Liver (tissue), 9 donors: ENCODE measurements around the gene AUP1. TPM values are rescaled to one million over a fixed set of nuclear protein-coding genes. Genes with fewer than 3 reads are reported as not detected.

Experiments
- DNase-seq: peaks from one replicate; pipeline ENCODE4 v3.0.0-alpha.2; 2017; ENCODE audit warnings: low spot score
- H3K27ac ChIP-seq, 2 donors: one replicate each; pipeline ENCODE4 v1.7.0; 2013; ENCODE audit warnings: inconsistent platforms in 2 of 2, low read length in 2 of 2, control low read depth in 1 of 2, low read depth in 1 of 2, mild to moderate bottlenecking in 1 of 2
- H3K27me3 ChIP-seq, 4 donors: one replicate each; pipeline versions ENCODE4 v1.6.1 to v1.7.0; 2013; ENCODE audit warnings: low read length in 3 of 4, inconsistent platforms in 1 of 4, mild to moderate bottlenecking in 1 of 4, moderate library complexity in 1 of 4; ENCODE audit not compliant: control insufficient read depth in 4 of 4, insufficient read depth in 4 of 4
- H3K36me3 ChIP-seq, 4 donors: one replicate each; pipeline versions ENCODE4 v1.6.1 to v1.7.0; 2013; ENCODE audit warnings: low read length in 3 of 4, mild to moderate bottlenecking in 3 of 4, low read depth in 1 of 4, moderate library complexity in 1 of 4; ENCODE audit not compliant: control insufficient read depth in 4 of 4, insufficient read depth in 3 of 4
- H3K4me1 ChIP-seq, 4 donors: one replicate each; pipeline versions ENCODE4 v1.6.1 to v1.7.0; 2013; ENCODE audit warnings: low read length in 3 of 4, mild to moderate bottlenecking in 3 of 4, moderate library complexity in 1 of 4; ENCODE audit not compliant: control insufficient read depth in 4 of 4, insufficient read depth in 4 of 4
- H3K4me3 ChIP-seq, 3 donors: one replicate each; pipeline versions ENCODE4 v1.6.1 to v1.7.0; 2013; ENCODE audit warnings: low read length in 3 of 3, control low read depth in 1 of 3, low read depth in 1 of 3, mild to moderate bottlenecking in 1 of 3
- H3K9ac ChIP-seq, 2 donors: one replicate each; pipeline ENCODE4 v1.7.0; 2013; ENCODE audit warnings: low read length in 2 of 2, mild to moderate bottlenecking in 2 of 2, moderate library complexity in 2 of 2, control low read depth in 1 of 2, low read depth in 1 of 2
- H3K9me3 ChIP-seq, 4 donors: one replicate each; pipeline versions ENCODE4 v1.6.1 to v1.7.0; 2013; ENCODE audit warnings: low read length in 3 of 4; ENCODE audit not compliant: control insufficient read depth in 4 of 4
- CTCF ChIP-seq: fragments of 150-350 bp; IDR thresholded peaks from 2 replicates; pipeline ENCODE4 v1.5.1; 2017; ENCODE audit warnings: improper control_type of control experiment, low read depth, low read length; ENCODE audit not compliant: missing input control
- EGR1 ChIP-seq, 2 donors: IDR thresholded peaks; 2 replicates each; pipeline ENCODE4 v1.6.1; 2016 to 2018; ENCODE audit warnings: antibody characterized with exemption in 2 of 2, low read depth in 2 of 2
- FOXA1 ChIP-seq: IDR thresholded peaks from 2 replicates; pipeline ENCODE4 v1.6.1; 2016; ENCODE audit warnings: antibody characterized with exemption
- FOXA2 ChIP-seq: IDR thresholded peaks from 2 replicates; pipeline ENCODE4 v1.6.1; 2016; ENCODE audit warnings: antibody characterized with exemption
- GABPA ChIP-seq, 2 donors: IDR thresholded peaks in 1 of 2; conservative IDR thresholded peaks in 1 of 2; 2 replicates each; pipeline ENCODE4 v1.6.1; 2016; ENCODE audit warnings: antibody characterized with exemption in 2 of 2, mild to moderate bottlenecking in 1 of 2, moderate library complexity in 1 of 2
- HNF4A ChIP-seq, 2 donors: conservative IDR thresholded peaks; 2 replicates each; pipeline ENCODE4 v1.6.1; 2016; ENCODE audit warnings: antibody characterized with exemption in 2 of 2, mild to moderate bottlenecking in 2 of 2
- HNF4G ChIP-seq: IDR thresholded peaks from 2 replicates; pipeline ENCODE4 v1.6.1; 2016; ENCODE audit warnings: antibody characterized with exemption
- MAX ChIP-seq: IDR thresholded peaks from 2 replicates; pipeline ENCODE4 v1.6.1; 2016; ENCODE audit warnings: antibody characterized with exemption
- NR2F2 ChIP-seq: IDR thresholded peaks from 2 replicates; pipeline ENCODE4 v1.6.1; 2016; ENCODE audit warnings: antibody characterized with exemption
- RAD21 ChIP-seq, 2 donors: IDR thresholded peaks; 2 replicates each; pipeline ENCODE4 v1.6.1; 2016; ENCODE audit warnings: antibody characterized with exemption in 2 of 2, mild to moderate bottlenecking in 2 of 2
- REST ChIP-seq: IDR thresholded peaks from 2 replicates; pipeline ENCODE4 v1.6.1; 2016; ENCODE audit warnings: antibody characterized with exemption, mild to moderate bottlenecking
- RXRA ChIP-seq, 2 donors: IDR thresholded peaks; 2 replicates each; pipeline ENCODE4 v1.6.1; 2017 to 2018; ENCODE audit warnings: antibody characterized with exemption in 2 of 2, mild to moderate bottlenecking in 1 of 2
- SP1 ChIP-seq: IDR thresholded peaks from 2 replicates; pipeline ENCODE4 v1.6.1; 2018; ENCODE audit warnings: antibody characterized with exemption, mild to moderate bottlenecking
- TAF1 ChIP-seq: conservative IDR thresholded peaks from 2 replicates; pipeline ENCODE4 v1.6.1; 2016; ENCODE audit warnings: antibody characterized with exemption, mild to moderate bottlenecking
- YY1 ChIP-seq: IDR thresholded peaks from 2 replicates; pipeline ENCODE4 v1.6.1; 2016; ENCODE audit warnings: antibody characterized with exemption, mild to moderate bottlenecking
- ZBTB33 ChIP-seq: IDR thresholded peaks from 2 replicates; pipeline ENCODE4 v1.6.1; 2016; ENCODE audit warnings: antibody characterized with exemption
- WGBS: extraction: QIAGEN DNeasy Blood & Tissue Kit; methylation state at CpG from one replicate; pipeline ENCODE4 v1.1.7; 2013; 5-methylcytosine and 5-hydroxymethylcytosine counted together
- polyA plus RNA-seq, 2 donors: library from polyadenylated mRNA; stranded (reverse) in 1 of 2; unstranded in 1 of 2; fragments of 200-250 nt in 1 of 2; fragments of >200 nt in 1 of 2; fragmentation: Nextera tagmentation in 1 of 2; extraction: Ambion mirVana in 1 of 2; gene quantifications; one replicate each; pipeline versions ENCODE4 v1.2.1 to v1.2.3, GENCODE V29; 2013 to 2015
- total RNA-seq, 2 donors: library from RNA; depleted of rRNA; stranded (reverse); fragments of >200 nt; gene quantifications; one replicate each; pipeline ENCODE4 v1.2.3, GENCODE V29; 2014
- TF ChIP-seq, protein P1 (sequence below): IDR thresholded peaks from 2 replicates; pipeline ENCODE4 v1.6.1; 2016; ENCODE audit warnings: antibody characterized with exemption
- donor health status: healthy.
- donor health status: healthy.
- donor health status: healthy.
- donor health status: healthy.
- donor health status: healthy.

Gene AUP1
- total and polyA plus RNA-seq, 4 donors: 62.6 to 126 (median 109) TPM

DNA sequence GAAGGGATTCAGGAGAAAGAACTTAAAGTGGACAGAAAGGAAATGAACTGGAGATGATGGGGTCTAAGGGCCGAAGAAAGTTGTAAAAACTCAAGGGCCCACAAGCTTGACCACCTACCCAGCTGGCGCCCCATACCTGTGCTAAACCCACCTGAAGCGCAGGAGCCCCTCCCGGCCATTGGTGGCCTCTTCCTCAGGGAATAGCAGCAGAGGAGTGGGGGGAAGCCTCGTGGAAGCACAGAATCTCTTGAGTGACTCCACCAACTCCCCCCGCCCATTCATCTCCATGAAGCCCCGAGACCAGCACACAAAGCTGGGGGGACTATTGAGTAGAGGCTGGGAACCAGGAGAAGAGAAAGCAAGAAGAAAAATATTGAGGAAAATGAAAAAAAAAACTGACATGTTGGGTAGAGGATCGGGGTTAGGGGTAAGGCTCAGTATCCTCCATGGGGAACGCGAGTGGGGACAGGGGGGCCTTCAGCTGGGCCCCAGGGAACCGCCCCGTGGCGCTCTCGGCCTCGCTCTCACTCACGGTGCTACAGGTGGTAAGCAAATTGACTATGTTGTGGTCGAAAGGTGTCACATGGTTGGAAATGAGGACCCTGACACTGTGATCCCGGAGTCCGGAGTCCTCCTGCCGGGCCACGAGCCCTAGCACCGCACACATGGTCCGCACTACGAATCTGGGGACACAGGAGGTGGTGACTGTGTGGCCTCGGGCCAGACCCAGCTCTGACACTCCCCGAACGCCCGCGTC is 728 bp downstream of the AUP1 start:
- H3K36me3 ChIP-seq: peaks cover 9 to 26% (median 17%) of the 10 kb centered on the region in 4 donors
- H3K9me3 ChIP-seq: no peaks in the 10 kb centered on the region
- H3K4me1 ChIP-seq: peaks cover 8 to 26% (median 19%) of the 10 kb centered on the region in 4 donors
- H3K9ac ChIP-seq: peak overlapping the region; percentile 74 to 86
- whole genome bisulfite sequencing: 16% methylated on average over 29 of the region's 29 CpGs
- TF ChIP-seq HNF4A (conservative IDR thresholded peaks at IDR 0.05) (peak; percentile 38 to 61), MAX (no peak), FOXA1 (no peak), FOXA2 (no peak), HNF4G (no peak), YY1 (no peak), GABPA (IDR thresholded peaks at IDR 0.05 in 1 of 2, conservative IDR thresholded peaks at IDR 0.05 in 1 of 2) (no peak), NR2F2 (no peak)
- peak overlapping the region; percentile 80 to 85 for H3K27ac ChIP-seq
- H3K4me3 ChIP-seq: peak overlapping the region; percentile 67 to 100 (median 97)
- no peaks in the 10 kb centered on the region for H3K27me3 ChIP-seq
- DNase-seq: no peak

GRCh38 chr2:74527741-74528140 is 1.8 kb downstream of the AUP1 start:
- H3K36me3 ChIP-seq: peaks cover 9 to 20% (median 17%) of the 10 kb centered on the region in 4 donors
- TF ChIP-seq CTCF (no peak), RXRA (IDR thresholded peaks at IDR 0.05) (no peak), YY1 (no peak), TAF1 (no peak), REST (no peak), HNF4A (conservative IDR thresholded peaks at IDR 0.05) (no peak), MAX (no peak), ZBTB33 (no peak), NR2F2 (no peak), HNF4G (no peak), EGR1 (IDR thresholded peaks at IDR 0.05; ENCODE audit: low read depth in 2 of 2) (no peak), FOXA2 (no peak), FOXA1 (no peak), RAD21 (IDR thresholded peaks at IDR 0.05) (no peak), SP1 (no peak), GABPA (IDR thresholded peaks at IDR 0.05 in 1 of 2, conservative IDR thresholded peaks at IDR 0.05 in 1 of 2) (no peak)
- TF ChIP-seq, protein P1, sequence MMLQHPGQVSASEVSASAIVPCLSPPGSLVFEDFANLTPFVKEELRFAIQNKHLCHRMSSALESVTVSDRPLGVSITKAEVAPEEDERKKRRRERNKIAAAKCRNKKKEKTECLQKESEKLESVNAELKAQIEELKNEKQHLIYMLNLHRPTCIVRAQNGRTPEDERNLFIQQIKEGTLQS: no peak
- no peak for DNase-seq
- H3K9me3 ChIP-seq: no peaks in the 10 kb centered on the region
- peaks cover 8 to 26% (median 19%) of the 10 kb centered on the region in 4 donors for H3K4me1 ChIP-seq
- no peaks in the 10 kb centered on the region for H3K27me3 ChIP-seq
- WGBS: 96% methylated on average over 9 of the region's 9 CpGs
- no peak overlapping the region for H3K9ac ChIP-seq
- H3K4me3 ChIP-seq: no peak overlapping the region
- H3K27ac ChIP-seq: no peak overlapping the region
